GM20000 (cell line): Measurements from ENCODE around the gene MAP1S.
"Not testable (repeated sequence)": the region's sequence is repeated elsewhere in the genome, so short reads cannot be mapped to it uniquely, and the experiment has no call there.

Experiments used
- DNase-seq: peaks from one replicate; pipeline ENCODE4 v3.0.0; 2012; ENCODE audit warnings: low spot score
- CTCF ChIP-seq: IDR thresholded peaks from 2 replicates; pipeline ENCODE4 v1.5.1; 2012; ENCODE audit warnings: mild to moderate bottlenecking, control low read depth; ENCODE audit errors: extremely low read depth, missing control alignments

Gene MAP1S

GRCh38 chr19:17778968-17779929 lies 60.0 kb downstream of the MAP1S start:
- no peak for DNase-seq
- TF ChIP-seq CTCF, result no peak

- no peak for DNase-seq
- no peak for TF ChIP-seq CTCF
Measured at GRCh38 chr19:17780781-17781180, 61.5 kb downstream of the MAP1S start.

- not testable (repeated sequence) for DNase-seq
Measured at GRCh38 chr19:17783721-17784120, 64.4 kb downstream of the MAP1S start.
